NCI-H1694 (cell line): ENCODE measurements around the gene OR1L4.

Experiments
- DNase-seq: peaks from one replicate; lab custom pipeline; 2025; lab: John Stamatoyannopoulos, UW

Gene OR1L4

DNA sequence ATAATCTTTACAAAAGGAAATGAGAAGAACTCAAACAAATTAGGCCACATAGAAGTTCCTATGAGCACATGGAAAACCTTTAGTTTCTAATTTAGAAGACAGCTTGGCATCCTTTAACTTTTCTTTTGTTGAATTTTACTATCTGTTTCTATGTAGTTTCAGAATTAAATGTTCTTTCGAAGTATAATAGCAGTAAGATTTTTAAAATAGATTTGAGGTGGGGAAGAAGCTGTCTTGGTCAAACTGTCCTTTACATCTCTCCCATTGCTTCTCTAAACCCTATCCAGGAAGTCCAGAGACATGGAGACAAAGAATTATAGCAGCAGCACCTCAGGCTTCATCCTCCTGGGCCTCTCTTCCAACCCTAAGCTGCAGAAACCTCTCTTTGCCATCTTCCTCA is at the start of gene OR1L4:
TSS of gene OR1L4 (plus strand) at position 301 of the 400 bp plus-strand sequence. CDS start at position 301, 0 bp downstream.
- DNase-seq: no peak

- no peak for DNase-seq
Measured at GRCh38 chr9:122684851-122685250, 38.9 kb upstream of the OR1L4 start.

DNA sequence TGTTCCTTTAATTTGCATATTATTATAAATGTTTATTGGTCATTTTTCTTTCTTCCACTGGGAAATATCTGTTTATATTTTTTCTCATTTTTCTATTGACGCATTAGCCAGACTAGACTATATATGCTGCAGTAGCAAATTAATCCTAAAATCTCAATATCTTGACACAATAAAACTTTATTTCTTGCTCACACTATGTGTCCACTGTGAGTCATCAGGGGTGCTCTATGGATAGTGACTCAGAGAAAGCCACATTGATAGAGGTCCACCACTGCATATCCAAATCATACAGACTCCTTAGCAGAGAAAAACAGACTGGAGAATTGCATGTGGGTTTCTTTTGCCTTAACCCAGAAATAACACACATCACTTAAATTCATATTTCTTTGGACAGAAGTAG is 28.1 kb upstream of the OR1L4 start:
- DNase-seq: no peak

GRCh38 chr9:122718038-122718437 is 5.8 kb upstream of the OR1L4 start:
- DNase-seq: no peak

GRCh38 chr9:122719218-122719617 is 4.6 kb upstream of the OR1L4 start:
- DNase-seq: no peak

DNA sequence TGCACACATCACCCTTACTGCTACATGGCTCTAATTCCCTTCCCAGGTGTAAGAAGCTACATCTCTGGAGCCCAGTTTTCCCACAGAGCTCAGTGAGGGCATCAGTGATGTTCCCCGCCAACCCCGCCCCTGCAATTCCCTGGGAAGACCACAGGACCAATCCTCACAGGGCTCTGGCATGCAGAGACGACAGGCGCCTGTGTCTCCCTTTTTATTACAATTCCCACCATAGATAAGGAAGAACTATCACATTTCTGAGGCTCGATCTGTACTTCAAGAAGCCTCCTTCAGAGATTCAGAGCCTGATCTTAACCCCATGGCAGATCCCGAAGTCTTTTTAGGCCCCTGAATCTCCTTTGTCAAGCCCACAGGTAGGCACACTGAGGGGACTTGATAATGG is 18.2 kb downstream of the OR1L4 start, which contains the start of gene OR1L6:
TSS of gene OR1L6 (plus strand) at position 301 of the 400 bp plus-strand sequence. CDS start 7,545 bp downstream, outside the sequence.
- DNase-seq: no peak

DNA sequence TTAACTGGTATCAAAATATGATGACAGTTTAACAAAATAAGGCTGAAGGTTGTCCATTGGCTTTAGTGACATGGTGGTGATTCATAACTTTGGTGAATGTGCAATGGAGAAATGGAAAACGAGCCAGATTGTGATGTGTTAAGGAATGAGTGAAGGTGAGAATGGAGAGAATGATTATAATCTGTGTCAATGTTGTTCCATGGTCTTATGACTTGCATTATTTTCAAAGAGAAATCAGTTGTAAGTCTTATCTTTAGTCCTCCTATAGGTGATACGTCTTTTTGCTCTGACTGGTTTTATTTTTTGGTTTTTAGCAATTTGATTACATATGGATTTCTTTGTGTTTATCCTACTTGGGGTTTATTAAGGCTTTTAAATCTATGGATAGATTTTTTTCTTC is 31.0 kb downstream of the OR1L4 start:
- no peak for DNase-seq

GRCh38 chr9:122767817-122768216 is 44.0 kb downstream of the OR1L4 start:
- no peak for DNase-seq
